Prostate gland (tissue), 2 donors: ENCODE data around the gene SND1. TPM values are rescaled to one million over a fixed set of nuclear protein-coding genes. Genes with fewer than 3 reads are reported as not detected.
"Not testable (repeated sequence)": the region's sequence is repeated elsewhere in the genome, so short reads cannot be mapped to it uniquely, and the experiment has no call there.

Experiments
- DNase-seq: peaks from one replicate; pipeline ENCODE4 v3.0.0-alpha.2; 2019; ENCODE audit warnings: low spot score
- H3K27ac ChIP-seq, 2 donors: fragments of 200-600 bp; sonication (generic); 2 replicates each; pipeline ENCODE4 v1.5.1; 2017 to 2019
- H3K27me3 ChIP-seq: fragments of 200-600 bp; sonication (generic); replicated peaks from 2 replicates; pipeline ENCODE4 v1.5.1; 2019; ENCODE audit not compliant: insufficient read depth
- H3K36me3 ChIP-seq, 2 donors: fragments of 200-600 bp; sonication (generic); 1 replicate in 1 of 2; 2 replicates in 1 of 2; pipeline versions ENCODE4 v1.5.1 to v1.8.1; 2017 to 2019
- H3K4me1 ChIP-seq: fragments of 200-600 bp; sonication (generic); replicated peaks from 2 replicates; pipeline ENCODE4 v1.5.1; 2019
- H3K4me3 ChIP-seq, 2 donors: fragments of 200-600 bp; sonication (generic); 2 replicates each; pipeline ENCODE4 v1.5.1; 2017 to 2019
- H3K9me3 ChIP-seq: fragments of 200-600 bp; sonication (generic); 2 replicates; pipeline ENCODE4 v1.5.1; 2017
- POLR2A ChIP-seq: fragments of 450-650 bp; IDR thresholded peaks from one replicate; pipeline ENCODE4 v1.6.1; 2016; ENCODE audit warnings: antibody characterized with exemption, mild to moderate bottlenecking
- POLR2AphosphoS5 ChIP-seq: sonication (generic); formaldehyde crosslinking; IDR thresholded peaks from one replicate; pipeline ENCODE4 v1.6.1; 2017; ENCODE audit warnings: antibody characterized with exemption
- WGBS: methylation state at CpG from one replicate; pipeline ENCODE4 v1.1.5; 2018; 5-methylcytosine and 5-hydroxymethylcytosine counted together
- intact Hi-C: fragments of 100-400 bp; cut with DNase I; formaldehyde crosslinking; loops from one replicate; pipeline ENCODE4 v1.14.2; 2022
- total RNA-seq, 2 donors: library from RNA; depleted of rRNA; stranded (reverse); fragments of >200 nt; gene quantifications; one replicate each; pipeline ENCODE4 v1.1.0, GENCODE V29; 2016
- TF ChIP-seq, protein P1 (sequence below), 4 experiments: fragments of 200-600 bp in 2 of 4; fragments of 450-650 bp in 2 of 4; sonication (generic) in 2 of 4; IDR thresholded peaks; 1 replicate in 3 of 4; 2 replicates in 1 of 4; pipeline ENCODE4 v1.5.1; 2016 to 2019; ENCODE audit warnings: antibody characterized with exemption in 4 of 4, mild to moderate bottlenecking in 2 of 4, moderate library complexity in 2 of 4

SND1 gene
- total RNA-seq, 2 donors from 2014 or later, result 175 to 190 TPM

DNA sequence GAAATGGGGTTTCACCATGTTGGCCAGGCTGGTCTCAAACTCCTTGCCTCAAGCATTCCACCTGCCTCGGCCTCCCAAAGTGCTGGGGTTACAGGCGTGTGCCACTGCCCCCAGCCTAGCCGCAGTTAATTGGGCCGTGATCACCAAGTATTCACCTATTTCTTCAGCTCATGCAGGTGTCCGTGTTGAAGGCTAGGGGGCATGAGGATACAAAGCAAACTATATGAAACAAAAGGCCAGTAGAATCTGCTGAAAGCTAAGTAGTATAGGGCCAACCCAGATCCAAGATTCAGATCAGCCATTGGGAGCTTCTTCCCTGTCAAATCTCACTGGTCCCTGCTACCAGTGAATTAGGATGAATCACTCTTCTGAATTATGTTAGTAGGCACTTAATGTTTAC lies 305.9 kb downstream of the SND1 start:
- WGBS, result 70% methylated on average over 5 of the region's 5 CpGs
- no peak for TF ChIP-seq POLR2AphosphoS5
- TF ChIP-seq, protein P1, sequence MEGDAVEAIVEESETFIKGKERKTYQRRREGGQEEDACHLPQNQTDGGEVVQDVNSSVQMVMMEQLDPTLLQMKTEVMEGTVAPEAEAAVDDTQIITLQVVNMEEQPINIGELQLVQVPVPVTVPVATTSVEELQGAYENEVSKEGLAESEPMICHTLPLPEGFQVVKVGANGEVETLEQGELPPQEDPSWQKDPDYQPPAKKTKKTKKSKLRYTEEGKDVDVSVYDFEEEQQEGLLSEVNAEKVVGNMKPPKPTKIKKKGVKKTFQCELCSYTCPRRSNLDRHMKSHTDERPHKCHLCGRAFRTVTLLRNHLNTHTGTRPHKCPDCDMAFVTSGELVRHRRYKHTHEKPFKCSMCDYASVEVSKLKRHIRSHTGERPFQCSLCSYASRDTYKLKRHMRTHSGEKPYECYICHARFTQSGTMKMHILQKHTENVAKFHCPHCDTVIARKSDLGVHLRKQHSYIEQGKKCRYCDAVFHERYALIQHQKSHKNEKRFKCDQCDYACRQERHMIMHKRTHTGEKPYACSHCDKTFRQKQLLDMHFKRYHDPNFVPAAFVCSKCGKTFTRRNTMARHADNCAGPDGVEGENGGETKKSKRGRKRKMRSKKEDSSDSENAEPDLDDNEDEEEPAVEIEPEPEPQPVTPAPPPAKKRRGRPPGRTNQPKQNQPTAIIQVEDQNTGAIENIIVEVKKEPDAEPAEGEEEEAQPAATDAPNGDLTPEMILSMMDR (IDR thresholded peaks at IDR 0.05), result no peak
- no peak for TF ChIP-seq POLR2A
- H3K36me3 ChIP-seq, result no peaks in the 10 kb centered on the region
- no peaks in the 10 kb centered on the region for H3K4me1 ChIP-seq
- H3K27ac ChIP-seq, result no peak overlapping the region
- intact Hi-C loops, result no loop called here
- no peak overlapping the region for H3K4me3 ChIP-seq
- no peaks in the 10 kb centered on the region for H3K27me3 ChIP-seq
- no peaks in the 10 kb centered on the region for H3K9me3 ChIP-seq
- no peak for DNase-seq

DNA sequence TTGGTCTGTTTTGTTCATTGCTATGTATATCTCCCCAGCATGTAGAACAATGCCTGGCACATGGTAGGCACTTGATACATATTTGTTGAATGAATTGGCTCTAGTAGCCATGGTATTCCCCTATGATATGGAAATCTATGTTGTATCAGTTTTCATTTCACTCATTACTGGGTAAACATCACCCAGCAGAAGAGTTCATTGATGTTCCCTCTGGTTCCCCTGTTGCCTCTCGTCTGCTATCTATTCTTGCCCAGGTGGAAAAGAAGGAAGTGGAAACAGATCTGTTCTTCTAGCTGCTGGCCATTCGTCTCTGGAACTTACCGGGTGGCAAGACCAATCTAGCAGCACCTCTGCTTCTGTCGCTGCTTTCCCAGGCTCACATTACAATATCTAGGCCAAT lies 307.8 kb downstream of the SND1 start:
- WGBS, result 85% methylated on average over 4 of the region's 4 CpGs

DNA sequence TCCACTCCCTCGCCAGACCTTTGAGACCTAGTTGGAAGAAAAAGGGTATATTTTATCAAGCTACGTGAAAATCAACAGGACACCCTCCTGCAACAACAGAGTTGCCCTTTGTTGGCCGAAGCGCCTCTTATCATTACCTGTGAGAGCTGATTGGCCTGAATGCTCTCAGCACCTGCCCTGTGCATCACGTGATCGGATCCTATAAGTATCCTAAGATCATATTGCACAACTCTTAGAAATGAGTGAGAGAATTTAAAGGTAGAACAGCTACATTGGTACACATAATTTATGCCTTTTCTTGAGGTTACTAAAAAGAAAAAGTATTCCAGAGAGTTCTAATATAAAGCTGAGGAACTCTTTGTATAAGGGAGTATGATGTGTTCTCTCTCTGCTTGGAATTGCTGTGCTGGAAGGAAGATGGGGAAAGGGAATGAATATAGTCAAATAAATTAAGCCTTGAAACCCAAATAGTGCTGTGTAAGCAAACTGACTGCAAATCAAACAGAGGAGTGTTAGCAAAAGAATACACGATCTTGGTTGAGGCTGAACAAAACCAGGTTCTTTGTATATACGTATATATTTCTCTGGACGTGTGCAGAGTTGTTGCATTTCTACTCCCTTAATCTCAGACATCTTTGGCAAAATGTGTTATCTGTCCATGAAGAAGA lies 309.9 kb downstream of the SND1 start:
- no peaks in the 10 kb centered on the region for H3K9me3 ChIP-seq
- H3K27me3 ChIP-seq, result no peaks in the 10 kb centered on the region
- intact Hi-C loops, result no loop called here
- H3K36me3 ChIP-seq, result no peaks in the 10 kb centered on the region
- TF ChIP-seq, protein P1 (IDR thresholded peaks at IDR 0.05), result no peak
- TF ChIP-seq POLR2AphosphoS5 (no peak), POLR2A (no peak)
- no peak overlapping the region for H3K4me3 ChIP-seq
- 80% methylated on average over 9 of the region's 9 CpGs for whole genome bisulfite sequencing
- H3K4me1 ChIP-seq, result no peaks in the 10 kb centered on the region
- DNase-seq, result no peak
- H3K27ac ChIP-seq, result no peak overlapping the region

More for the DNA sequence above, 307.8 kb downstream of the SND1 start:
- no peaks in the 10 kb centered on the region for H3K9me3 ChIP-seq
- intact Hi-C loops, result no loop called here
- no peaks in the 10 kb centered on the region for H3K4me1 ChIP-seq
- no peak for TF ChIP-seq POLR2A
- TF ChIP-seq, protein P1 (IDR thresholded peaks at IDR 0.05), result no peak
- no peak for TF ChIP-seq POLR2AphosphoS5
- H3K27me3 ChIP-seq, result no peaks in the 10 kb centered on the region
- no peak overlapping the region for H3K4me3 ChIP-seq
- H3K36me3 ChIP-seq, result no peaks in the 10 kb centered on the region
- no peak overlapping the region for H3K27ac ChIP-seq
- DNase-seq, result no peak

DNA sequence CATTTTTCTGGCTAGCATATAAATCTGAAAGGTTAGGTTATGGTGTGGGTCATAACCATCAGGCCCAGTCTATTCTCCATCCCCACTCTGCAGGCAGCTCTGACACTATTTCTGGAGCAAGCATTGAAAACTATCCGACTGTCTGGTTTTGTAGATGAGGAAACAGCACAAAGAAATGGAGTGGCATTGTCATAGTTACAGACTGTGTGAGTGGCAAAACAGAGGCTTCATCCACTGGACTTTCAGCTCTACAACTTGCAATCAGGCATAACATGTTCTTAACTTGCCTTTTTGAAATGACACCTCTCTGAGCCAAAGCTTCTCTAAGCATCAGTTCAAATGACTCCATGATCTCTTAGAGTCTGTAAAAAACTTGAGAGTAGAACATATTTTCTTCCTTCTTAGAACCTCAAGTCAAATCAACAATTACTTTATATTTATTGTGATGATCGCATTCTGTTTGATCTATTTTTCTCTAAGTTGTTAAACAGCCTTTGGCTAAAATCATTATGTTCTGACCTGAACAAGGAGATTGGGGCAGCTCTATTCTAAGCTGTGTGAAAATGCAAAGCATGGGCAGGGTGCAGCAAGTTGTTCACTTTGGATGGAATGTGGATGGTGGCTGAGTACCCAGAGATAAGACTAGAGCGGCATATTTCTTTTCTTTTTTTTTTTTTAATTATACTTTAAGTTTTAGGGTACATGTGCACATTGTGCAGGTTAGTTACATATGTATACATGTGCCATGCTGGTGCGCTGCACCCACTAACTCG lies 310.8 kb downstream of the SND1 start:
- no peak overlapping the region for H3K27ac ChIP-seq
- DNase-seq, result no peak
- 88% methylated on average over 5 of the region's 5 CpGs for WGBS
- no peak overlapping the region for H3K4me3 ChIP-seq
- no peaks in the 10 kb centered on the region for H3K9me3 ChIP-seq
- intact Hi-C loops, result no loop called here
- H3K36me3 ChIP-seq, result no peaks in the 10 kb centered on the region
- TF ChIP-seq POLR2AphosphoS5, result no peak
- no peak for TF ChIP-seq POLR2A
- TF ChIP-seq, protein P1 (IDR thresholded peaks at IDR 0.05), result no peak
- no peaks in the 10 kb centered on the region for H3K27me3 ChIP-seq
- no peaks in the 10 kb centered on the region for H3K4me1 ChIP-seq

DNA sequence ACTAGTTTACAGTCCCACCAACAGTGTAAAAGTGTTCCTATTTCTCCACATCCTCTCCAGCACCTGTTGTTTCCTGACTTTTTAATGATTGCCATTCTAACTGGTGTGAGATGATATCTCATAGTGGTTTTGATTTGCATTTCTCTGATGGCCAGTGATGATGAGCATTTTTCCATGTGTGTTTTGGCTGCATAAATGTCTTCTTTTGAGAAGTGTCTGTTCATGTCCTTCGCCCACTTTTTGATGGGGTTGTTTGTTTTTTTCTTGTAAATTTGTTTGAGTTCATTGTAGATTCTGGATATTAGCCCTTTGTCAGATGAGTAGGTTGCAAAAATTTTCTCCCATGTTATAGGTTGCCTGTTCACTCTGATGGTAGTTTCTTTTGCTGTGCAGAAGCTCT lies 311.9 kb downstream of the SND1 start:
- H3K4me3 ChIP-seq, H3K4me1 ChIP-seq, H3K36me3 ChIP-seq, H3K27me3 ChIP-seq, H3K9me3 ChIP-seq, DNase-seq, H3K27ac ChIP-seq, intact Hi-C loops: not testable (repeated sequence)
- no CpG with 5 or more reads among the region's 1 CpG for WGBS
